Gastroesophageal sphincter (tissue), 4 donors: ENCODE results near the gene C6orf62. TPM values are rescaled to one million over a fixed set of nuclear protein-coding genes. Genes with fewer than 3 reads are reported as not detected.
A peak's percentile ranks its signal among the peaks of the same experiment; 100 is the strongest.

Experiments used
- ATAC-seq: fragments of 150-250 bp; one replicate; pipeline ENCODE4 v1.9.1; 2016; ENCODE audit warnings: mild to moderate bottlenecking, moderate library complexity
- H3K27ac ChIP-seq, 4 donors: fragments of 200-600 bp; sonication (generic) in 3 of 4; 1 replicate in 3 of 4; 2 replicates in 1 of 4; pipeline ENCODE4 v1.5.1; 2016 to 2019
- H3K27me3 ChIP-seq: fragments of 200-600 bp; sonication (generic); one replicate; pipeline ENCODE4 v1.5.1; 2019
- H3K36me3 ChIP-seq, 2 donors: fragments of 200-600 bp; sonication (generic); one replicate each; pipeline ENCODE4 v1.5.1; 2019; ENCODE audit warnings: control low read depth in 1 of 2
- H3K4me1 ChIP-seq, 3 donors: fragments of 200-600 bp; sonication (generic); 1 replicate in 2 of 3; 2 replicates in 1 of 3; pipeline ENCODE4 v1.5.1; 2016 to 2019; ENCODE audit warnings: control low read depth in 2 of 3
- H3K4me3 ChIP-seq, 2 donors: fragments of 200-600 bp; sonication (generic); one replicate each; pipeline ENCODE4 v1.5.1; 2019; ENCODE audit warnings: mild to moderate bottlenecking in 1 of 2, moderate library complexity in 1 of 2
- H3K9me3 ChIP-seq, 3 donors: fragments of 200-600 bp; sonication (generic); one replicate each; pipeline ENCODE4 v1.5.1; 2017 to 2019; ENCODE audit warnings: control low read depth in 2 of 3
- EP300 ChIP-seq: sonication (generic); formaldehyde crosslinking; IDR thresholded peaks from one replicate; pipeline ENCODE4 v1.6.1; 2017; ENCODE audit warnings: antibody characterized with exemption, mild to moderate bottlenecking
- POLR2A ChIP-seq, 2 donors: fragments of 450-650 bp; IDR thresholded peaks; one replicate each; pipeline ENCODE4 v1.6.1; 2017; ENCODE audit warnings: antibody characterized with exemption in 2 of 2, mild to moderate bottlenecking in 2 of 2, moderate library complexity in 1 of 2
- POLR2AphosphoS5 ChIP-seq: sonication (generic); formaldehyde crosslinking; IDR thresholded peaks from one replicate; pipeline ENCODE4 v1.6.1; 2017; ENCODE audit warnings: antibody characterized with exemption
- WGBS, 2 donors: methylation state at CpG; one replicate each; pipeline ENCODE4 v1.1.5; 2018; ENCODE audit warnings: low coverage in 1 of 2; 5-methylcytosine and 5-hydroxymethylcytosine counted together
- total RNA-seq, 4 donors: library from RNA; depleted of rRNA; stranded (reverse); fragments of >200 nt; gene quantifications; one replicate each; pipeline ENCODE4 v1.1.0, GENCODE V29; 2016
- TF ChIP-seq, protein P1 (sequence below), 4 experiments: fragments of 200-600 bp in 2 of 4; fragments of 450-650 bp in 2 of 4; sonication (generic) in 1 of 4; IDR thresholded peaks; one replicate each; pipeline ENCODE4 v1.5.1; 2017 to 2019; ENCODE audit warnings: antibody characterized with exemption in 4 of 4, mild to moderate bottlenecking in 2 of 4, moderate library complexity in 2 of 4

C6orf62 gene
- total RNA-seq, 4 donors from 2014 or later, result 32.8 to 65.8 (median 45.2) TPM

- TF ChIP-seq POLR2A (IDR thresholded peaks at IDR 0.05), result no peak
- TF ChIP-seq EP300, result no peak
- TF ChIP-seq, protein P1, sequence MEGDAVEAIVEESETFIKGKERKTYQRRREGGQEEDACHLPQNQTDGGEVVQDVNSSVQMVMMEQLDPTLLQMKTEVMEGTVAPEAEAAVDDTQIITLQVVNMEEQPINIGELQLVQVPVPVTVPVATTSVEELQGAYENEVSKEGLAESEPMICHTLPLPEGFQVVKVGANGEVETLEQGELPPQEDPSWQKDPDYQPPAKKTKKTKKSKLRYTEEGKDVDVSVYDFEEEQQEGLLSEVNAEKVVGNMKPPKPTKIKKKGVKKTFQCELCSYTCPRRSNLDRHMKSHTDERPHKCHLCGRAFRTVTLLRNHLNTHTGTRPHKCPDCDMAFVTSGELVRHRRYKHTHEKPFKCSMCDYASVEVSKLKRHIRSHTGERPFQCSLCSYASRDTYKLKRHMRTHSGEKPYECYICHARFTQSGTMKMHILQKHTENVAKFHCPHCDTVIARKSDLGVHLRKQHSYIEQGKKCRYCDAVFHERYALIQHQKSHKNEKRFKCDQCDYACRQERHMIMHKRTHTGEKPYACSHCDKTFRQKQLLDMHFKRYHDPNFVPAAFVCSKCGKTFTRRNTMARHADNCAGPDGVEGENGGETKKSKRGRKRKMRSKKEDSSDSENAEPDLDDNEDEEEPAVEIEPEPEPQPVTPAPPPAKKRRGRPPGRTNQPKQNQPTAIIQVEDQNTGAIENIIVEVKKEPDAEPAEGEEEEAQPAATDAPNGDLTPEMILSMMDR (IDR thresholded peaks at IDR 0.05), result no peak
- no peak for TF ChIP-seq POLR2AphosphoS5
- H3K4me3 ChIP-seq, result peak overlapping the region; percentile 91 to 95
- peaks cover 7 to 50% (median 20%) of the 10 kb centered on the region in 3 donors for H3K4me1 ChIP-seq
- H3K36me3 ChIP-seq, result peaks cover 0 to 31% of the 10 kb centered on the region in 2 donors
- peak overlapping the region; percentile 83 to 94 (median 91) for H3K27ac ChIP-seq
- no peak for ATAC-seq
- 2 to 7% methylated on average over 6 to 9 of the region's 9 CpGs for WGBS, 2 donors
- H3K9me3 ChIP-seq, result no peaks in the 10 kb centered on the region
- H3K27me3 ChIP-seq, result no peaks in the 10 kb centered on the region
Observed at GRCh38 chr6:24667378-24667803, 51.6 kb downstream of the C6orf62 start.

GRCh38 chr6:24666641-24667377, 52.1 kb downstream of the C6orf62 start, which contains the start of the genes ACOT13 and TDP2:
Gene ACOT13, plus strand, starts transcription at chr6:24667077. Its CDS starts 187 bp downstream, at chr6:24667264.
Gene TDP2, minus strand, starts transcription at chr6:24666899. Its CDS starts 37 bp downstream, at chr6:24666862.
- ATAC-seq, result peak; percentile 99
- Histone ChIP-seq H3K9me3 (no peaks in the 10 kb centered on the region), H3K4me3 (peak within 1 kb of the TSS; percentile 91 to 95), H3K36me3 (peaks cover 0 to 37% of the 10 kb centered on the region in 2 donors), H3K27me3 (no peaks in the 10 kb centered on the region), H3K27ac (peak within 1 kb of the TSS; percentile 86 to 94 (median 91)), H3K4me1 (peaks cover 7 to 50% (median 20%) of the 10 kb centered on the region in 3 donors)
- TF ChIP-seq, protein P1 (IDR thresholded peaks at IDR 0.05), result peak in 3 of 4 experiments; percentile 56 to 74 (median 64)
- TF ChIP-seq EP300 (no peak), POLR2A (IDR thresholded peaks at IDR 0.05) (peak; percentile 73 to 75), POLR2AphosphoS5 (peak; percentile 80)
- 0 to 3% methylated on average over 6 to 7 of the region's 62 CpGs for WGBS, 2 donors

DNA sequence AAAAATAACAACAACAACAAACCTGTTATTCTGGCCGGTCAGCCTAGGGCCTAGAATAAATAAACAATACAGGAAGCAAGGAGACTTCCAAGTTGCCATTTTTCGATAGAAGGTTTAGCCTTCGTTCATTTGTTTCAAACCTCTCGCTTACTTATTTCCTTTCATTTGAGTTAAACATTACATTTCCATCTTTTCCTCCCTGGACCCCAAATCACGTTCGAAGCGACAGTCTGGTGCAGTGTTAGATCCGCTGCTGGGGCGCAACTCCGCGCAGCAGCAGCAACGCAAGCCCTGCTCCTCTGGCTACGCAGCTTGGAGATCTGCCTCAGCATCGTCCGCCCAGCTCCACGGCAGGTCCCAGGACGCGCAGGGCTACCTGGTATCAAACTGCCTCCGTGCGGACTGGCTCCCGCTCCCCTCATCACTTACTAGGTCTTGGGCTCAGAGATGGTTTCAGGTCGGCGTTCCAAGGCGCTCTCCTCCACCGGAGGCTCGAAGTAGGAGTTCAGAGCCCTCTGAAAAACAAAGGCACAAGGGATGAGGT, 52.8 kb downstream of the C6orf62 start:
- peak overlapping the region; percentile 86 to 94 (median 91) for H3K27ac ChIP-seq
- no peak for TF ChIP-seq POLR2A (IDR thresholded peaks at IDR 0.05)
- TF ChIP-seq, protein P1 (IDR thresholded peaks at IDR 0.05), result no peak
- no peak for TF ChIP-seq EP300
- H3K4me1 ChIP-seq, result peaks cover 7 to 50% (median 20%) of the 10 kb centered on the region in 3 donors

DNA sequence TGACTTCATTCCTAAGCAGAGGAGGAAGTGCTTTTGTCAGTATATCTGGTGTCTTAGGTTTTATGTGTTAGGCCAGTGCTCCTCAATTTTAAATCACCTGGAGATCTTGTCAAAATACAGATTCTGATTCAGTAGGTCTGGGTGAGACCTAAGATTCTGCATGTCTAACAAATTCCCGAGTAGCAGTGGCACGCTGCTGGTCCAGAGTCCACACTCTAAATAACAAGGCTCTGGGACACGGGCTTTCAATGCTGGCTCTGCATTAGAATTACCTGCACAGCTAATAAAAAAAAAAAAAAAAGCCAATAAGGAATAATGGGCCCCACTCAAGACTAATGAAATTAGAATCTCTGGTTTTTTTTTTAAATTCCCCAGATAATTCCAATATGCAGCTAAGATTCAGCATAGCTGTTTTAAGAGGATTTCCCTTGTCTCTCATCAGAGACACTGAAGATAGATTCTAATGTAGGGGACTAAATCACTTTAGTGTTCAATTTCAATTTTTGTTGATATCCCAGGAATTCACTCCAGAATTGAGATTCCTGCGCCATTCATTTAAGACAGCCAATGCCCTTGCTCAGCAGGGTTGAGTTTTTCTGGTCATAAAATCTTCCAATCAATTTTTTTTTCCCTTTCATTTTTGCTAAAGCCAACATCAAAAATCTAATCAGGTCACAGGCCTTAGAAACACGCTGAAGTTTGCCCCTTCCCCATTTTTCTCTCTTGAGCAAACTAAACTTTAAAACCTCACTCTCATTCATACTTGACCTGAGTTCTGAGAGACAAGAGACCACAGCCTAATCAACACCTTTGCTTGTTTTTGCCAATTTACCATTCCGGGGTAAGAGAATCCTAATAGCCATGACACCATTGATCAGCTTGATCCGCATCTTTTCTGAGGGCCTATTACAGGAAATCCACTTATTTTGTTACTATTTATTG, 54.6 kb downstream of the C6orf62 start:
- WGBS, 2 donors, result 94 to 95% methylated on average over 6 to 7 of the region's 7 CpGs
- TF ChIP-seq EP300 (no peak), POLR2AphosphoS5 (no peak), POLR2A (IDR thresholded peaks at IDR 0.05) (no peak)
- TF ChIP-seq, protein P1 (IDR thresholded peaks at IDR 0.05), result no peak
- no peak for ATAC-seq

More for the DNA sequence above, 52.8 kb downstream of the C6orf62 start:
- 0% methylated on average over 5 to 7 of the region's 26 CpGs for WGBS, 2 donors
- ATAC-seq, result peak; percentile 24
- H3K27me3 ChIP-seq, result no peaks in the 10 kb centered on the region
- peak overlapping the region; percentile 91 to 95 for H3K4me3 ChIP-seq
- H3K36me3 ChIP-seq, result peaks cover 0 to 37% of the 10 kb centered on the region in 2 donors
- H3K9me3 ChIP-seq, result no peaks in the 10 kb centered on the region

More for the DNA sequence above, 54.6 kb downstream of the C6orf62 start:
- Histone ChIP-seq H3K9me3 (no peaks in the 10 kb centered on the region), H3K36me3 (peaks cover 0 to 37% of the 10 kb centered on the region in 2 donors), H3K27ac (no peak overlapping the region), H3K4me3 (no peak overlapping the region), H3K4me1 (peaks cover 7 to 50% (median 20%) of the 10 kb centered on the region in 3 donors), H3K27me3 (no peaks in the 10 kb centered on the region)
